COR-L47 (cell line): ENCODE measurements around the gene MRPL57.
A peak's percentile ranks its signal among the peaks of the same experiment; 100 is the strongest.
"Not testable (repeated sequence)": the region's sequence is repeated elsewhere in the genome, so short reads cannot be mapped to it uniquely, and the experiment has no call there.

Source experiments
- DNase-seq: peaks from one replicate; lab custom pipeline; 2025; lab: John Stamatoyannopoulos, UW

Gene MRPL57

DNA sequence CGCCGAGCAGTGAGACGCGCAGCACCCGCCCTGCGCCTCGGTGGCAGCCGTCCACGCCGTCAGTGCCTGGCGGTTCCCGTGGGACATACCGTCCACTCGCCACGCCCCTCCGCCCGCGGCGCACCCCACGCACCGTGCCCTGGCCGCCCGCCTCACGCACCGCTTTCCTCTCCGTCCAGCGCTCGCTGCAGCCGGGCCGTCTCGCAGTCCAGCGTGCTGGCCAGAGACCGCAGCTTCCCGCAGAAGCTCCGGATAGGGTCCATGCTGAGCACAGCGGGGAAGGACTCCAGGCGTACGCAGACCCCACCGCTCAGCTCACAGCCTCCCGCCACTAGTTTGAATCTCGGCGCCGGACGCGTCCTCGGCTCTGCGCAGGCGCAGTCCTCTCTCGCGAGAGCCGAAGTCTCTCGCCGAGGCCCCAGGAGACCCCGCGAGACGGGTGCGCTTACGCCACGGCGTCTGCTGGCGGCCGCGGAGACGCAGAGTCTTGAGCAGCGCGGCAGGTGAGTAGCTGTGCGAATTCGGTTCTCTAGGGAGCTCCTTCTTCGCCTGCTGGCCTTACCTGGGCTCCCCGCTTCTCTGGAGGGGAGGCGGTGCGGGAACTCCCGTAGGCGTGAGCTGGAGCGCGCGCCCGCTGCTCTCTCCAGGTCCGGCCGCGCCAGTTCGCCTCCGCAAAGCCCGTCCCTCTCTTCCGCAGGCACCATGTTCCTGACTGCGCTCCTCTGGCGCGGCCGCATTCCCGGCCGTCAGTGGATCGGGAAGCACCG lies at the start of gene MRPL57, which contains the start of gene SKA3:
TSS of gene MRPL57 (plus strand) at position 444 of the 767 bp plus-strand sequence. CDS start at position 703, 259 bp downstream.
TSS of gene SKA3 (minus strand) at position 338 of the 767 bp plus-strand sequence. CDS start at position 263, 75 bp downstream.
- peak; percentile 95 for DNase-seq

DNA sequence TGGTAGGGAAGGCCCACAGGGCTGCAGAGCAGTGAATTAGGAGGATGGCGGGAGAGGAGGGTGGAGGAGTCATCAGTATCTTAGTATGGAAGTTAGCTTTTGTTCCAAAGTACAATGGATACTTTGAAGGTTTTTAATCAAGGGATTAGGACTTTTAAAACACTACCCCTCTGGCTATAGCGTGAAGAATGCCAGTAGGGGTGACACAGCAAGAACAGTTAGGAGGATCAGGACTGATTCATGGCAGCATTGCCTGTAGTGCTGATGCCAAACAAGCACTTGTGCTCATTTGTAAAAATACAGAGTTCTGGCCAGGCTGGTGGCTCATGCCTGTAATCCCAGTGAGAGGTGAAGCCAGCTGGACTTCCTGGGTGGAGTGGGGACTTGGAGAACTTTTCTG lies 46.3 kb upstream of the MRPL57 start:
- DNase-seq: no peak

DNA sequence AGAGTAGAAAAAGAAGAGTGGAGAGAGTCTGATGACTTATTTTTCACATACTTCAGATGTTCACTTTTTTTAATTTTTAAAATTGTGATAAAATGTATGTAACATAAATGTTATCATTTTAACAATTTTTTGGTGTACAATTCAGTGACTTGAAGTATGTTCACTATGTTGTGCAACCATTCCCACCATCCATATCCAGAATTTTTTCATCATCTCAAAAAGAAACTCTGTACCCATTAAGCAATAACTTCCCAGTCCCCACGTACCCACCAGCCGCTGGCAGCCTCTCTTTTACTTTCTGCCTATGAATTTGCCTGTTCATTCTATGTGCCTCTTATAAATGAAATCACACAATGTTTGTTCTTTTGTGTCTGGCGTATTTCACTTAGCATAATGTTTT lies 43.4 kb upstream of the MRPL57 start:
- DNase-seq: no peak

- no peak for DNase-seq
Observed at GRCh38 chr13:21134475-21134874, 42.0 kb upstream of the MRPL57 start.

DNA sequence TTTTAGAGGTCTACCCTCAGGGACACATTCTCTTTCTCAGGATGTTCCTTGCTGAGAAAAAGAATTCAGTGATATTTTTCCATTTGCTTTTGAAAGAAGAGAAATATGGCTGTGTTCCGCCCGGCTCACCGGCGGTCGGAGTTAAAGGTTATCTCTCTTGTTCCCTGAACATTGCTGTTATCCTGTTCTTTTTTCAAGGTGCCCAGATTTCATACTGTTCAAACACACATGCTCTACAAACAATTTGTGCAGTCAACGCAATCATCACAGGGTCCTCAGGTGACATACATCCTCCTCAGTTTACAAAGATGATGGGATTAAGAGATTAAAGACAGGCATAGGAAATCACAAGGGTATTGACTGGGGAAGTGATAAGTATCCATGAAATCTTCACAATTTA lies 40.6 kb upstream of the MRPL57 start:
- DNase-seq: not testable (repeated sequence)

DNA sequence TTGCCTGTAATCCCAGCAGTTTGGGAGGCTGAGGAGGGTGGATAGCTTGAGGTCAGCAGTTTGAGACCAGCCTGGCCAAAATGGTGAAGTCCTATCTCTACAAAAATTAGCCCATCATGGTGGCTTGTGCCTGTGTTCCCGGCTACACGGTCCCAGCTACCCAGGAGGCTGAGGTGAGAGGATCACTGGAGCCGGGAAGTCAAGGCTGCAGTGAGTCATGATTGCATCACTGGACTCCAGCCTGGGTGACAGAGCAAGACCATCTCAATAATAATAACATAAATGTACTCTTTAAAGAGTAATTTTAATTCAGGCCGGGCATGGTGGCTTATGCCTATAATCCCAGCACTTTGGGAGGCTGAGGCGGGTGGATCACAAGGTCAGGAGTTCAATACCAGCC lies 38.8 kb upstream of the MRPL57 start:
- no peak for DNase-seq

GRCh38 chr13:21138561-21138960 lies 37.9 kb upstream of the MRPL57 start:
- no peak for DNase-seq

DNA sequence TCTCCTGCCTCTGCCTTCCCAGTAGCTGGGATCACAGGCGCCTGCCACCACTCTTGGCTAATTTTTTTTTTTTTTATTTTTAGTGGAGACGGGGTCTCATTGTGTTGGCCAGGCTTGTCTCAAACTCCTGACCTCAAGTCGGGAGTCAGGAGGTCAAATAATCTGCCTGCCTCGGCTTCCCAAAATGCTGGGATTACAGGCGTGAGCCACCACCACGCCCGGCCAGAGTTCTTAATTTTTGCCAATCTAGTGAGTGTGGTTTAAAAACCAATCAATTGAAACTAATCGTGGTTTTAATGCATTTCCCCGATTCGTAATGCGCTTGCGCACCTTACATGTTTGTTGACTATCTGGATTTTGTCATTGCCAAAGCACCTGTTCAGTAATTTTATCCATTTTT lies 37.1 kb upstream of the MRPL57 start:
- DNase-seq: no peak

DNA sequence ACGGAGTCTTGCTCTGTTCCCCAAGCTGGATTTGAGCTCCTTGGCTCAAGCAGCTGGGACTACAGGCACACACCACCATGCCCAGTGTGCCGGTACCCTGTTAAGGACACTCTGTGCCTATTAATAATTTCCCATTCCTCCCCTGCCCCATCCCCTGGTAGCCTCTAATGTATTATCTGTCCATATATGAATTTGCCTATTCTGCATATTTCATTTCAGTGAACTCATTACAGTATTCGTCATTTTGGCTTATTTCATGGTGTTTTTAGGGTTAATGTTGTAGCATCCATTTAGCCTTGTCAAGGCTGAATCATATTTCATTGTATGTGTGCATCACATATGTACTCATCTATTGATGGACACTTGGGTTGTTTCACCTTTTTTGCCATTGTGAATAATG lies 33.7 kb upstream of the MRPL57 start:
- DNase-seq: no peak

- no peak for DNase-seq
Observed at GRCh38 chr13:21147827-21148226, 28.6 kb upstream of the MRPL57 start.

DNA sequence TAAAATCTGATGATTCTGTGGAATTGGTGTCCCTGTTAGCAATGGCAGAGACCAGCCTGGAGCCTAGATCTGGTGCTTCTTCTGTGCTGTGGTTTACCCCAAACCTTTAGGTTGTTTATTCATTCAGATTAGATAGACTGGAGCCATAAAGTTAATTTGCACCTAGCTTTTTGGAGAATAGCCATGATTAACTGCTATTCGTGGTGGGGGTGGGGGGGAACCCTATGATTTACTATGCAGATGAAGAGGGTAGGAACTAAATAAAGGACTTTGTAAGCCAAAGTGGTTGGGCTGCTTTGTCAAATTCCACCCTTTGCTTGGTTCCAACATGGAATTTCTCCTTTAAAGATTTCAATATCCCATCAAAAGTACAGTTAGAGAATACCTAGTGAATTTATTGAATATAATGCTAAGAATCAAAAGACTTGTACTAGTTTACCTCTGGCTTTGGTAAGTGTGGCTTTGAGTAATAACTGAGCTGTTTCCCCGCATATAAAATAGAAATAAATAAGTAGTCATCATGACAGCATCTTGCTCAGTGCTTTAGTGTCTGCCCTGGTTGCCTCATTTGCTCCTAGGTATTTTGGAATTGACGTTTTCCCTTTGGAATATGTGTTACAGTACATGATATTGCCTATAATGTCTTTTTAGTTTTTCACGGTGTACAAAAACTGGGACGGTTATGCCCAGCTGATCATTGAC lies 27.8 kb upstream of the MRPL57 start:
- no peak for DNase-seq

GRCh38 chr13:21149568-21149967 lies 26.9 kb upstream of the MRPL57 start:
- DNase-seq: no peak

GRCh38 chr13:21150013-21150412 lies 26.4 kb upstream of the MRPL57 start:
- no peak for DNase-seq

DNA sequence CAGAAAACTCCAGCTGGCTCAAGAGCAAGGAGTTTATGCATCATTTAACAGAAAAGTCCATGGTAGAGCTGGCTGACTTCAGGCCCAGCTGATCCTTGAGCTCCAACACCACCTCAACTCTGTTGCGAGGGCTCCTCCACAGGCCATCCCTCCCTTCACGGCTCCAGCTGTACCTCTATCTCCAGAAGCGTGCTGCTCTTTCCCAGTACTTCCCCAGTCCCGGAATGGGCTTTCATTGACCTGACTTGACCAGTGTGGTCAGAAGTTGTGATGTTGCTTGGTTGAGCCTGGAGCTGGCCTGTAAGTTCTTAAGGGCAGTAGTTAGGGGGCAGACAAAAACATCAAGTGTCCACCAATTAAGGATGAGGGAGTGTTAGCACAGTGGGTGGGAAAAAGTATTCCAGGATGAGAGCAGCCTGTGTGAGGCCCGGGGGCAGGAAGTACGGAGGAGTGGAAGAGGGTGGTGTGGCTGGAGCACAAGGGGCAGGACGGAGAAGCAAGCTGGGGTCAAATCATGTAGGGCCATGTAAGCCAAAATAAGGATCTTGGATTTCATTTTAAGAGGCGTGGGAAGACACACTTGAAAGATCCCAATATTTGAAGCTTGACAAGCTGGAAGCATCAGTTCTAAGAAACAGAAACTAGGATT lies 24.1 kb upstream of the MRPL57 start:
- DNase-seq: no peak

DNA sequence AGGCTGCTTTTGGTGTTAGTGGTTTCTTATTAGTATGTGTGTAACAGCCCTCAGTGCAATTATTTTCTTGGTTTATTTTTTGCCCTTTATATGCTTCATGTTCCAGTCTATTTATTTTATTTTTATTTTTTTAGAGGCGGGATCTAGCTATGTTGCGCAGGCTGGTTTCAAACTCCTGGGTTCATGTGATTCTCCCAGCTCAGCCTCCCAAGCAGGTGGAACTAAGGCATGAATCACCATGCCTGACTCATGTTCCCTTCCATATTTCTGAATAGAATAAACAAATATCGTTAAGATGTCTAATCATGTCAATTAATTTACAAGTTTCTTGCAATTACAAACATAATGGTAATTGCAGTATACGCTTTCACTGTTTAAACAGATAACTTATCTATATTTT lies 11.8 kb upstream of the MRPL57 start:
- DNase-seq: no peak

DNA sequence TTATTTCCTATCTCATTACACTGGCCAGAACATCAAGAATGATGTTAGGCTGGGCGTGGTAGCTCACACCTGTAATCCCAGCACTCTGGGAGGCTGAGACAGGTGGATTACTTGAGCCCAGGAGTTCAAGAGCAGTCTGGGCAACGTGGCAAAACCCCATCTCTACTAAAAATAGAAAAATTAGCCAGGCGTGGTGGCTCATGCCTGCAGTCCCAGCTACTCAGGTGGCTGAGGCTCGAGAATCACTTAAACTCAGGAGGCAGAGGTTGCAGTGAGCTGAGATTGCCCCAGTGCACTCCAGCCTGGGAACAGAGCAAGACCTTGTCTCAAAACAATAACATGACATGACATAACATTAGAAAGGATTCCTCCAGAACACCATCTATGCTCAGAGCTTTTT lies 10.9 kb upstream of the MRPL57 start:
- DNase-seq: not testable (repeated sequence)

GRCh38 chr13:21171420-21171819 lies 5.0 kb upstream of the MRPL57 start:
- DNase-seq: no peak

- not testable (repeated sequence) for DNase-seq
Observed at GRCh38 chr13:21173767-21174166, 2.7 kb upstream of the MRPL57 start.

DNA sequence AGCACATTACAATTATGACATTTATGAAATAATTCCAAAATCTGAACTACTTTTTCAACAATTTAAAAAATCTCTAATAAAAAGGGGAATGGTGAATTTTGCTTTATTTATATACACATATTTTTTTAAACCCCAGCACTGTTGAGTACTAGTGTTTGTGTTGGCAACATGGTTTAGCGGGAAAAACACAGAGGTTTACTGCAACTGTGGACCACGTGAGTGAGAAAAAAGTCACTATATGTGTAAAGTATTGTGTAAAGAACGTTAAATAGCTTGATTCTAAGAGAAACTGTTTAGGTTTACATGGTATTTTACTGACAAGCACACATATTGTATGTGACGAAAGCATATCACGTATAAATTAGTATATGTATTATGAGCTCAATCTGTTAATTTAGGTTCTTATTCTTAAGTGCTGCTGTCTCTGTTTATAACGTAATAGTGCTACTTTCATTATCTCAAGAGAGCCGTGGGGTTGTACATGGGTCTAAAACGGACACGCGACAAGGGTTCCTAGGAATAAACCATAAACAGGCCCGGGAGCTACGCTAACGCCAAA lies 723 bp upstream of the MRPL57 start:
- DNase-seq: no peak

- DNase-seq: no peak
Observed at GRCh38 chr13:21176982-21177284, 475 bp downstream of the MRPL57 start.

DNA sequence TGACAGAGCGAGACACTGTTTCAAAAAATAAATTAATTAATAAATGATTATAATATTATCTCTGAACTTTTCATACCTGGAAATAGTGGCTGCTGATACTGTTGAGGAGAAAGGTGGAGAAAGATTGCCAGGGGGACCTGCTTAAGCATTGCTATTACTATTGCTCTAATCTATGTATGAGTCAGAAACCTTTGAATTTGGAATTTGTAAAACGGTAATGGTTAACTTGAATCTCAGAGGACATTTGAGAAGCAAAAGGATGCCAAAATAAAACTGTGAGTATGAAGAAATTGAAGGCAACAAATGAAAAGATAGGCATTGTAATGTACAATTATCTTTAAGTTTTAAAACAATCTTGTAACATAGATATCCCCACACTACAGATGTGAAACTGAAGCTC lies 5.2 kb downstream of the MRPL57 start:
- no peak for DNase-seq

GRCh38 chr13:21186410-21186809 lies 10.0 kb downstream of the MRPL57 start:
- DNase-seq: not testable (repeated sequence)

- not testable (repeated sequence) for DNase-seq
Observed at GRCh38 chr13:21194756-21195155, 18.3 kb downstream of the MRPL57 start.
